ENCODE data around the gene DNAJC27.

Gene DNAJC27

GRCh38 chr2:24972315-24972961 is 683 bp upstream of the DNAJC27 start:
- peaks cover 8 to 23% (median 16%) of the 10 kb centered on the region in 4 experiments for H3K4me1 ChIP-seq (ENCODE audit: control extremely low read depth in 1 of 4, control insufficient read depth in 4 of 4, insufficient read depth in 4 of 4, low read length in 3 of 4)
- H3K4me3 ChIP-seq (ENCODE audit: control insufficient read depth in 1 of 7, extremely low read depth in 1 of 7, insufficient read depth in 4 of 7, low read depth in 2 of 7, low read length in 6 of 7), result peak overlapping the region; percentile 55 to 94 (median 86)
- peak; percentile 36 to 63 (median 47) for DNase-seq
- peak overlapping the region; percentile 100 for H3K27ac ChIP-seq (ENCODE audit: insufficient read depth in 1 of 2, low read depth in 1 of 2, low read length in 2 of 2, poor library complexity in 1 of 2, severe bottlenecking in 2 of 2)
- POLR2A ChIA-PET, result interaction anchor here (0.7 kb wide), 1 partner anchor 301 kb away, joined by 4 read pairs; no protein-coding TSS in a partner anchor
- 0% methylated on average over 8 of the region's 19 CpGs for WGBS (ENCODE audit: insufficient coverage)
- no peaks in the 10 kb centered on the region for H3K27me3 ChIP-seq (replicated peaks in 2 of 5; ENCODE audit: control insufficient read depth in 4 of 5, insufficient read depth in 5 of 5, low read length in 4 of 5)
- peaks cover 0 to under 1% (median 0%) of the 10 kb centered on the region in 4 experiments for H3K36me3 ChIP-seq (ENCODE audit: control insufficient read depth in 4 of 4, insufficient read depth in 4 of 4, low read length in 3 of 4)
- CTCF ChIA-PET, result interaction anchor here (0.8 to 6.3 kb wide), 5 partner anchors 9 to 256 kb away, joined by 3 to 152 read pairs (median 24); no protein-coding TSS in a partner anchor
- no peaks in the 10 kb centered on the region for H3K9me3 ChIP-seq (ENCODE audit: control extremely low read depth in 1 of 5, control insufficient read depth in 4 of 5, insufficient read depth in 2 of 5, low read depth in 1 of 5, low read length in 4 of 5)

DNA sequence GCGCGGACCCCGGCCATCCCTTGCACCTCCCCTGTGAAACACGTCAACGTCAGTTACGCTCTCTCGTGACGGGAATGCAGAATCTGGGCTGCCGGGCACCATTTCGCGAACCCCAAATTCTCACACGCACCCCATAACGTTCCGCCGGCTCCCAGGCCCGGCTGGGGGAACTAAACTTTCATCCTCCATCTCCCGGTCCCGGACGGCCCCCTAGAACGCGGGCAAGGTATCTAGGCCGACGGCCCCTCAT is 544 bp downstream of the DNAJC27 start:
- CTCF ChIA-PET, result no interaction called here
- no peaks in the 10 kb centered on the region for H3K9me3 ChIP-seq (ENCODE audit: control extremely low read depth in 1 of 5, control insufficient read depth in 4 of 5, insufficient read depth in 2 of 5, low read depth in 1 of 5, low read length in 4 of 5)
- H3K27me3 ChIP-seq (replicated peaks in 2 of 5; ENCODE audit: control insufficient read depth in 4 of 5, insufficient read depth in 5 of 5, low read length in 4 of 5), result no peaks in the 10 kb centered on the region
- H3K36me3 ChIP-seq (ENCODE audit: control insufficient read depth in 4 of 4, insufficient read depth in 4 of 4, low read length in 3 of 4), result peaks cover 0 to 8% (median 3%) of the 10 kb centered on the region in 4 experiments
- POLR2A ChIA-PET, result no interaction called here
- peak overlapping the region; percentile 76 to 94 (median 86) for H3K4me3 ChIP-seq (ENCODE audit: control insufficient read depth in 1 of 7, extremely low read depth in 1 of 7, insufficient read depth in 4 of 7, low read depth in 2 of 7, low read length in 6 of 7)
- peak overlapping the region; percentile 100 for H3K27ac ChIP-seq (ENCODE audit: insufficient read depth in 1 of 2, low read depth in 1 of 2, low read length in 2 of 2, poor library complexity in 1 of 2, severe bottlenecking in 2 of 2)
- WGBS (ENCODE audit: insufficient coverage), result 0% methylated on average over 16 of the region's 23 CpGs
- DNase-seq, result no peak
- H3K4me1 ChIP-seq (ENCODE audit: control extremely low read depth in 1 of 4, control insufficient read depth in 4 of 4, insufficient read depth in 4 of 4, low read length in 3 of 4), result peaks cover 8 to 23% (median 16%) of the 10 kb centered on the region in 4 experiments

- DNase-seq, result peak in 1 of 3 donors; percentile 6
- Histone ChIP-seq H3K4me1 (ENCODE audit: control extremely low read depth in 1 of 4, control insufficient read depth in 4 of 4, insufficient read depth in 4 of 4, low read length in 3 of 4) (peaks cover 8 to 23% (median 16%) of the 10 kb centered on the region in 4 experiments), H3K27ac (ENCODE audit: insufficient read depth in 1 of 2, low read depth in 1 of 2, low read length in 2 of 2, poor library complexity in 1 of 2, severe bottlenecking in 2 of 2) (peak overlapping the region; percentile 100), H3K27me3 (replicated peaks in 2 of 5; ENCODE audit: control insufficient read depth in 4 of 5, insufficient read depth in 5 of 5, low read length in 4 of 5) (no peaks in the 10 kb centered on the region), H3K9me3 (ENCODE audit: control extremely low read depth in 1 of 5, control insufficient read depth in 4 of 5, insufficient read depth in 2 of 5, low read depth in 1 of 5, low read length in 4 of 5) (no peaks in the 10 kb centered on the region), H3K36me3 (ENCODE audit: control insufficient read depth in 4 of 4, insufficient read depth in 4 of 4, low read length in 3 of 4) (peaks cover 0 to 13% (median 6%) of the 10 kb centered on the region in 4 experiments), H3K4me3 (ENCODE audit: control insufficient read depth in 1 of 7, extremely low read depth in 1 of 7, insufficient read depth in 4 of 7, low read depth in 2 of 7, low read length in 6 of 7) (peak overlapping the region; percentile 76 to 94 (median 86))
- POLR2A ChIA-PET, result interaction anchor here (0.7 kb wide), 1 partner anchor 14 kb away, joined by 3 read pairs; no protein-coding TSS in a partner anchor
- 91% methylated on average over 22 of the region's 27 CpGs for WGBS (ENCODE audit: insufficient coverage)
- CTCF ChIA-PET, result no interaction called here
Observed at GRCh38 chr2:24970483-24971285, 1.1 kb downstream of the DNAJC27 start.

- H3K9me3 ChIP-seq (ENCODE audit: control extremely low read depth in 1 of 5, control insufficient read depth in 4 of 5, insufficient read depth in 2 of 5, low read depth in 1 of 5, low read length in 4 of 5), result no peaks in the 10 kb centered on the region
- H3K4me3 ChIP-seq (ENCODE audit: control insufficient read depth in 1 of 7, extremely low read depth in 1 of 7, insufficient read depth in 4 of 7, low read depth in 2 of 7, low read length in 6 of 7), result no peak overlapping the region
- peaks cover 8 to 23% (median 16%) of the 10 kb centered on the region in 4 experiments for H3K4me1 ChIP-seq (ENCODE audit: control extremely low read depth in 1 of 4, control insufficient read depth in 4 of 4, insufficient read depth in 4 of 4, low read length in 3 of 4)
- WGBS (ENCODE audit: insufficient coverage), result no CpG with 5 or more reads among the region's 1 CpG
- peaks cover 0 to 19% (median 11%) of the 10 kb centered on the region in 4 experiments for H3K36me3 ChIP-seq (ENCODE audit: control insufficient read depth in 4 of 4, insufficient read depth in 4 of 4, low read length in 3 of 4)
- POLR2A ChIA-PET, result no interaction called here
- H3K27me3 ChIP-seq (replicated peaks in 2 of 5; ENCODE audit: control insufficient read depth in 4 of 5, insufficient read depth in 5 of 5, low read length in 4 of 5), result no peaks in the 10 kb centered on the region
- CTCF ChIA-PET, result no interaction called here
- H3K27ac ChIP-seq (ENCODE audit: insufficient read depth in 1 of 2, low read depth in 1 of 2, low read length in 2 of 2, poor library complexity in 1 of 2, severe bottlenecking in 2 of 2), result no peak overlapping the region
- DNase-seq, result no peak
Observed at GRCh38 chr2:24969784-24970183, 2.0 kb downstream of the DNAJC27 start.

DNA sequence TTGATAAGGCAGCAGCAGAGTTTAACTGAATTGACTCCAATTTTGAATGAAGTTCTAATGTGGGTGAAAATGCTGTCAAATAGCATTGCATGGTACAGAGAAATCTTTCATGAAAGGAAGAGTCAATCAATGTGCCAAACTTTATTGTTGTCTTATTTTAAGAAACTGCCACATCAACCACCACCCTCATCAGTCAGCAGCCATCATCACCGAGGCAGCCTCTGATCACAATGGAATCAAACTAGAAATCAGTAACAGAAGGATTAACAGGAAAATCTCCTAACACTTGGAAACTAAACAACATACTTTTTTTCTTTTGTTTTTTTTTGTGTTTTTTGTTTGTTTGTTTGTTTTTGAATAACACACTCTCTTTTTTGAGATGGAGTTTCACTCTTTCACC is 9.9 kb downstream of the DNAJC27 start:
- Histone ChIP-seq H3K27me3 (replicated peaks in 2 of 5; ENCODE audit: control insufficient read depth in 4 of 5, insufficient read depth in 5 of 5, low read length in 4 of 5) (no peaks in the 10 kb centered on the region), H3K4me1 (ENCODE audit: control extremely low read depth in 1 of 4, control insufficient read depth in 4 of 4, insufficient read depth in 4 of 4, low read length in 3 of 4) (no peaks in the 10 kb centered on the region), H3K36me3 (ENCODE audit: control insufficient read depth in 4 of 4, insufficient read depth in 4 of 4, low read length in 3 of 4) (peaks cover 11 to 75% (median 37%) of the 10 kb centered on the region in 4 experiments), H3K27ac (ENCODE audit: insufficient read depth in 1 of 2, low read depth in 1 of 2, low read length in 2 of 2, poor library complexity in 1 of 2, severe bottlenecking in 2 of 2) (no peak overlapping the region), H3K9me3 (ENCODE audit: control extremely low read depth in 1 of 5, control insufficient read depth in 4 of 5, insufficient read depth in 2 of 5, low read depth in 1 of 5, low read length in 4 of 5) (peaks cover 0 to 2% (median 0%) of the 10 kb centered on the region in 5 experiments), H3K4me3 (ENCODE audit: control insufficient read depth in 1 of 7, extremely low read depth in 1 of 7, insufficient read depth in 4 of 7, low read depth in 2 of 7, low read length in 6 of 7) (no peak overlapping the region)
- DNase-seq, result no peak
- no CpG with 5 or more reads among the region's 1 CpG for WGBS (ENCODE audit: insufficient coverage)
- ChIA-PET CTCF (interaction anchor here (2.0 kb wide), 1 partner anchor 7 kb away, joined by 5 read pairs; no protein-coding TSS in a partner anchor), POLR2A (no interaction called here)

DNA sequence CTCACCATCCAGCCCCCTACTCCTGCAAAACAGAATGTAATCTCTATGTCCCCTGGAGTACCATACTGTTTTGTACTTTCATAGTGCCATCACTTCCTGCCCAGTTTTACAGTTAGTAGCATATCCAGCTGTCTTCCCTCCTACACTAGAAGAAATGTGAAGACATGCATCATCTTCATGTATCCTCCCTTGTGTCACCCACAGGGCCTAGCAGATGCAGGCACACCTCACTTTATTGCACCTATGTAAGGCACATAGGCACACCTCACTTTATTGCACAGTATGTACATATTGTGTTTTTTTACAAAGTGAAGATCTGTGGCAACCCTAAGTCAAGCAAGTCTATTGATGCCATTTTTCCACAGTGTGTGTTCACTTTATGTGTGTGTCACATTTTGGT is 12.0 kb downstream of the DNAJC27 start:
- H3K36me3 ChIP-seq (ENCODE audit: control insufficient read depth in 4 of 4, insufficient read depth in 4 of 4, low read length in 3 of 4), result peaks cover 29 to 81% (median 44%) of the 10 kb centered on the region in 4 experiments
- no peaks in the 10 kb centered on the region for H3K4me1 ChIP-seq (ENCODE audit: control extremely low read depth in 1 of 4, control insufficient read depth in 4 of 4, insufficient read depth in 4 of 4, low read length in 3 of 4)
- peaks cover 9 to 17% (median 11%) of the 10 kb centered on the region in 5 experiments for H3K9me3 ChIP-seq (ENCODE audit: control extremely low read depth in 1 of 5, control insufficient read depth in 4 of 5, insufficient read depth in 2 of 5, low read depth in 1 of 5, low read length in 4 of 5)
- CTCF ChIA-PET, result interaction anchor here (1.0 to 1.6 kb wide), 3 partner anchors 11 to 15 kb away, joined by 3 to 4 read pairs (median 4); no protein-coding TSS in a partner anchor
- POLR2A ChIA-PET, result no interaction called here
- no peak for DNase-seq
- no peak overlapping the region for H3K27ac ChIP-seq (ENCODE audit: insufficient read depth in 1 of 2, low read depth in 1 of 2, low read length in 2 of 2, poor library complexity in 1 of 2, severe bottlenecking in 2 of 2)
- H3K27me3 ChIP-seq (replicated peaks in 2 of 5; ENCODE audit: control insufficient read depth in 4 of 5, insufficient read depth in 5 of 5, low read length in 4 of 5), result no peaks in the 10 kb centered on the region
- no peak overlapping the region for H3K4me3 ChIP-seq (ENCODE audit: control insufficient read depth in 1 of 7, extremely low read depth in 1 of 7, insufficient read depth in 4 of 7, low read depth in 2 of 7, low read length in 6 of 7)
